OCI-M2 (cell line): ENCODE results near the gene CENATAC.
"Not testable (repeated sequence)": the region's sequence is repeated elsewhere in the genome, so short reads cannot be mapped to it uniquely, and the experiment has no call there.

Experiments used
- DNase-seq: peaks from one replicate; lab custom pipeline; 2025; ENCODE audit not compliant: unreplicated experiment; lab: John Stamatoyannopoulos, UW

CENATAC gene

GRCh38 chr11:119025978-119026766, 28.2 kb downstream of the CENATAC start:
- DNase-seq, result no peak

GRCh38 chr11:119026970-119027369, 29.0 kb downstream of the CENATAC start:
- no peak for DNase-seq

- DNase-seq, result no peak
Observed at GRCh38 chr11:119027561-119028345, 29.8 kb downstream of the CENATAC start.

- DNase-seq, result no peak
Observed at GRCh38 chr11:119028346-119029068, 30.6 kb downstream of the CENATAC start.

GRCh38 chr11:119029069-119029339, 31.1 kb downstream of the CENATAC start:
- DNase-seq, result no peak

GRCh38 chr11:119029340-119030028, 31.5 kb downstream of the CENATAC start:
- no peak for DNase-seq

GRCh38 chr11:119030029-119030328, 32.0 kb downstream of the CENATAC start:
- DNase-seq, result no peak

- DNase-seq, result peak; percentile 82
Observed at GRCh38 chr11:119030329-119031047, 32.5 kb downstream of the CENATAC start, which contains the start of gene SLC37A4. TSS of gene SLC37A4 (minus strand) at chr11:119030877.

- no peak for DNase-seq
Observed at GRCh38 chr11:119031912-119032280, 34.0 kb downstream of the CENATAC start.

- not testable (repeated sequence) for DNase-seq
Observed at GRCh38 chr11:119033421-119033820, 35.5 kb downstream of the CENATAC start.

GRCh38 chr11:119034813-119035212, 36.9 kb downstream of the CENATAC start:
- no peak for DNase-seq

GRCh38 chr11:119038884-119039283, 40.9 kb downstream of the CENATAC start:
- no peak for DNase-seq

GRCh38 chr11:119039471-119039870, 41.5 kb downstream of the CENATAC start:
- not testable (repeated sequence) for DNase-seq

- DNase-seq, result no peak
Observed at GRCh38 chr11:119041821-119042514, 44.0 kb downstream of the CENATAC start.

GRCh38 chr11:119042927-119043326, 45.0 kb downstream of the CENATAC start:
- DNase-seq, result no peak

- no peak for DNase-seq
Observed at GRCh38 chr11:119044708-119045107, 46.8 kb downstream of the CENATAC start.

GRCh38 chr11:119046489-119046888, 48.6 kb downstream of the CENATAC start:
- DNase-seq, result no peak

- no peak for DNase-seq
Observed at GRCh38 chr11:119047205-119047604, 49.3 kb downstream of the CENATAC start.

- DNase-seq, result no peak
Observed at GRCh38 chr11:119048644-119049043, 50.7 kb downstream of the CENATAC start.

- no peak for DNase-seq
Observed at GRCh38 chr11:119049081-119049480, 51.1 kb downstream of the CENATAC start.
